ENCODE data around the gene CORO7.

CORO7 gene

DNA sequence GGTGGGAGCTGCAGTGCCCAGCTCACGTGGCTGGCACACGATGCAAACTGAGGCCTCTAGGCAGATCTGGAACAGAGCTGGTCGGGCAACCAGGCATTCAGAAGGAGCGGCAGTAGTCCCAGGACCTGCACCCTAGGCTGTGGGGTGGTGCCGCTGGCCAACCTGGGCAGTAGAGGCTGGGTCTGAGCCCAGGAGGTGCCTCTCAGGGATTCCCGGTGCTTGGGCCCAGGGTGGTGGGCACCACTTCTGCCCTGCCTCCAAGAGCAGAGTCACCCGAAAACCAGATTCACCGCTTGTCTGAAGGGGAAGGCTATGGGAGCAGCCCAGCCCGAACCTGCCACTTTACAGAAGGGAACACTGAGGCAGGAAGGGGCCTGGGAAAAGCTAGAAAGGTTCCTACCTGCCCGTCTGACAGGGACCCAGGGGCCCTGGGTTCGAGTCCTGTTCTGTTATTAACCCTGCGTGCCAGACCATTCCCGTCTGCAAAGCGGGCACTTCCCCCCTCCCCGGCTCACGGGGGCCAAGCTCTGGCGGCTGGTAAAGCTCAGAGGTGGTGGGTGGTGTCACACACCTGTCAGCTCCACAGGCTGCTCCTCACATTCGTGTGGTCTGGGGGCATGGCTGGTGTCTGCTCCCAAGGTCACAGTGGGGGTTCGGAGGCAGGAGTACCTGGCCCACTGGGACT, 83.6 kb downstream of the CORO7 start:
- DNase-seq = no peak

DNA sequence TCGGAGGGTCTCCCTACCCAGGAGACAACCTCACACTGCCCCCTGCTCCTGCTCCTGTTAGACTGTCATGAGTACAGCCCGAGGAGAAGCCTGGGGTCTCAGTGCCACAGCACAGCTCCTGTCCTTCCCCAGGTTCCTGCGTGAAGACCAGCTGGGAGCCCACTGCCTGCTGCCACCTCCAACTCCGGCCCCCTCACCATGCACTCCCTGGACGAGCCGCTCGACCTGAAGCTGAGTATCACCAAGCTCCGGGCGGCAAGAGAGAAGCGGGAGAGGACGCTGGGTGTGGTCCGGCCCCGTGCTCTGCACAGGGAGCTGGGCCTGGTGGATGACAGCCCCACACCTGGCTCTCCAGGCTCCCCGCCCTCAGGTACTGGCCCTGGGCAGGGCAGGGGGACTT, 84.3 kb downstream of the CORO7 start:
- DNase-seq = no peak

DNA sequence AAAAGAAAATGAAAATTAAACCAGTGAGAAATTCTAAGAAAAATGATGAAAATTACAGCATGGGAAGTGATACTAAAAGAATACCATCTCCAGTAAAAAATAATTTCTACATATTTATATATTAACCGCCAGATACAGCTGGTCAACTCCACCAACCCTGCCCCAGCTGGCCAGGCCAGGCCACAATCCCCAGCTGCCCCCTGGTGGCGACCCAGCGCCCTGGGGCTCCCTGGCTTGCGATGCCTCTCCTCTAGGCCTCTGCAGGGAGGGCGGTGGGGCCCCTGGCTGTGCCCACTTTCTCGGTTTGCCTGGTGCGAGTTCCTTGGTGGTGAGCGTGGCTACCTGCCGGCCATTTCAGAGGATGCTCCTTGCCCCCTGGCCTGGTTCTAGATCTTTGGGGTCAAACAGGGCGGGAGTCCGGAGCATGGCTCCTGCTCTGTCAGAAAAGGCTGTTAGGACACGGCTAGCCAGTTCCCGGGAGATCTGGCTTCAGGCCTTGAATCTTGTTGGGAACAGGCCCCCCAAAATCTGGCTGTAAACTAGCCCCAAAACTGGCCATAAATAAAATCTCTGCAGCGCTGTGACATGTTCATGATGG, 86.0 kb downstream of the CORO7 start:
- no peak for DNase-seq

DNA sequence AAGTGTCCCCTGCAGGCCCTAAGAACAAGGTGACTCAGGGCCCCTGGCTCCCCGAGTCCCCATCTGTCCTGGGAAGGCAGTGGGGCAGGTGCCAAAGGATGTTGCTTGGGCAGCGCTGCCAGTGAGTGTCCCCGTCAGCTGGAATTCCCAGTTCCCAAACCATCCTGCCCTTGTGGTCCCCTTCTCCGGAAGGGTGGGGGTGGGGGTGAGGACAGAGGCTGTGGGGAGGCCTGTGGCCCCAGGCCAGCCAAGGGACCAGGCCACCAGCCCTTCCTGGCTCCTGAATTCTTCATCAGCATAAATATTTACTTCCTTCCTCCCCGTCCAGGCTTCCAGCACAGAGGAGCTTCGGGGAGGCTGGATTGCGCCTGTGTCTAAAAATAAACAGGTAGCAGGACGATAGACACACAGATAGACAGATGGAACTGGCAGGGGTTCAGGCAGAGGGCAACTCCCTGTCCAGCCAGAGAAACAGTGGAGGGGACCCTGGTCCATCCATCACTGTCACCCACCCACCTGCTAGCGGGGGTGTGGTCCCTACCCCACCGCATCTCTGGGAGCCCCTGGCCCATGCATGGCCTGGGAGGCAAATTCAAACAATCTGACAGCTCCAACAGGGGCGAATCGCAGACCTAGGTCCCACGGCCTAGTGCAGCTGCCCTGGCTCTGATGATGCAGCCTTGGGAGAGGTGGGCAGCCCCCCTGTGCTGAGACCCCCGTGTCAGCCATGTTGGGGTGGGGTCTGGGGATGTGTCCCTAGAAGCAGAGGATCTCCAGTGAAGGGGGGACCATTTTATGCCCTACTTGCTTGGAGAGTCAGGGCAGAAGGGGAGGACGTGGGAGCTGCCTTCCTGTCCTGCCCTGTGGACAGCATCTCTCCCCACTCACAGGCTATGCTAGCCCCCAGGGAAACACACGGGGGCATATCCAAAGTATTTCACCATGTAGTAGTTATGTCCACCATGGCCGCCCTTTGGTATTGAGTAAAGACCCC, 87.3 kb downstream of the CORO7 start:
- no peak for DNase-seq

DNA sequence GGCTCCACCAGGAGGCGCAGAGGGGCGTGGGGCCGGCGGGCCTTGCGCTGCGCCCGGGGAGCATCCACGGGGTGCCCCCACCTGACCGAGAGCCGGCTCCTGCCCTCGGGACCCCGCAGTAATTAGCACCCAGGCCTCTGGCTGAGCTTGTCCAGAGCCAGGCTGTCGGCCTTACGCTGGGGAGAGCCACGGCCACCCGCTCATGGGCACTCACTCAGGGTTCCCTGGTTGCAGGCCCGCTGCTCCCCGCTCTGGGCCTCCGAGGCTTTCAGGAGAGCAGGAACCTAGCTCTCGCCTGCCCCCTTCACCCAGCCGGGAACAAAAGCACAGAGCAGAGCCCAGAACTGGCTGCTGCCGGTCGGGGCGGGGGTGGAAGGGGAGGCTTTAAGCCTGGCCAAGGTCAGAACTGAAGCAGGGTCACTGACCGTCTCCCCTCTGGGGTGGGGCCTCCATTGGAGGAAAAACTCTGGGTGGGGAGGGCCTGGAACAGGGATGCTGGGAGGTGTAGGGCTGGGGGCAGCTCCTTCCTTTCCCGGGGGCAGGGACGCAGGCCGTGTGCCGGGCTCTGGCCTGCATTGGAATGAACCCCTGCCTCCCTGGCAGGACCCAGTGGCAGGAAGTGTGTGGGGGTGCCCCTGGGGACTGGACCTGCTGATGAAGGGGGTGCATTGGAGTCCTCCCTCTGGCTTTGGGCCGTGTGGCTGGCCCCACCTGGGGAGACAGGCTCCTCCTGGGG, 88.2 kb downstream of the CORO7 start:
- peak; percentile 13 for DNase-seq

DNA sequence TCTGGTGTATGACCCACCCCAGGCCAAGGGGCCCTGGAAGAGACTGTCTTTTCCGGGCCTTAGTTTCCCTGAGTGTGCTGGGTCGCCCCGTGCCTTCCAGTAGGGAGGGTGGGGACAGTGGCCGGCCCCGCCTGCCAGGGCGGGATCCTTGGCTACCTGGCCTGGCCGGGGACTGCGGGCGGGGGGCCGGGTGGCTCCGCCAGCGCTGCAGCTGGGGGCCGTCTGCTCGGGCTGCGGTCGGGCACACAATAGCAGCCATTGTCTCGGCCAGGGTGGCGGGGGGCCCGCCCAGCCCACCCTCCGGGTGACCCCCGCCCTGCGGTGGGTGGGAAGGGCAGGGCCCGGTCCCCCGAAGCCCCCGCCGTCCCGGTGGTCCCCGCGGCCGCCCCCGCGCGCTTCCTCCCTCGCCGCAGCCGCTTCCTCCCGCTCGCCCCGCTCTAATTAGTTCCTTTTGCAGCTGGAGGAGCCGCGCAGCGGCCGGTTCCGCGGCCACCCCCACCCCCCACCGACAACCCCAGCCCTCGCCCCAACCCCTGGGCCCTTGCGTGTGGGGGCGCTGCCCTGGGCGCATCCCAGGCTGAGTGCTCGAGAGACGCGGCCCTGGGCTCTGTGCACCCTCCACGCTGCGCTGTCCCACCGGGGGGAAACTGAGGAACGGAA, 88.9 kb downstream of the CORO7 start:
- DNase-seq = no peak

DNA sequence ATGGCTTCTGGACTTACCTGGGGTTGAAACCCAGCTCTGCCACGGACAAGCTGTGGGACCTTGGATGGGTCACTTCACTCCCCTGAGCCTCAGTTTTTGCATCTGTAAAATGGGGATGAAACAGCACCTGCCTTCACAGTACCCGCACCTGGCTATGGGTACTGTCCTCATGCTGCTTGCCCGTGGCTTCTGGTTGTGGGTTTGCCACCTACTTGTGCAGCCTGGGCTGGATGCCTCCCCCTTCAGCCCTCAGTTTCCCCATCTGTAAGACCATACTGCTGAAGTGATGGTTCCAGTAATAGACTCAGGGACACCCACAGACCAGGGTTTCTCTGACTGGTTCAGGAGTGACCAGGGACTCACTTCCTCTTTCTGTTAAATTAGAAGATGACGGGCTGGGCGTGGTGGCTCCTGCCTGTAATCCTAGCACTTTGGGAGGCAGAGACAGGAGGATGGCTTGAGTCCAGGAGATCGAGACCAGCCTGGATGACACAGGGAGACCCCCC, 91.1 kb downstream of the CORO7 start:
- no peak for DNase-seq

DNA sequence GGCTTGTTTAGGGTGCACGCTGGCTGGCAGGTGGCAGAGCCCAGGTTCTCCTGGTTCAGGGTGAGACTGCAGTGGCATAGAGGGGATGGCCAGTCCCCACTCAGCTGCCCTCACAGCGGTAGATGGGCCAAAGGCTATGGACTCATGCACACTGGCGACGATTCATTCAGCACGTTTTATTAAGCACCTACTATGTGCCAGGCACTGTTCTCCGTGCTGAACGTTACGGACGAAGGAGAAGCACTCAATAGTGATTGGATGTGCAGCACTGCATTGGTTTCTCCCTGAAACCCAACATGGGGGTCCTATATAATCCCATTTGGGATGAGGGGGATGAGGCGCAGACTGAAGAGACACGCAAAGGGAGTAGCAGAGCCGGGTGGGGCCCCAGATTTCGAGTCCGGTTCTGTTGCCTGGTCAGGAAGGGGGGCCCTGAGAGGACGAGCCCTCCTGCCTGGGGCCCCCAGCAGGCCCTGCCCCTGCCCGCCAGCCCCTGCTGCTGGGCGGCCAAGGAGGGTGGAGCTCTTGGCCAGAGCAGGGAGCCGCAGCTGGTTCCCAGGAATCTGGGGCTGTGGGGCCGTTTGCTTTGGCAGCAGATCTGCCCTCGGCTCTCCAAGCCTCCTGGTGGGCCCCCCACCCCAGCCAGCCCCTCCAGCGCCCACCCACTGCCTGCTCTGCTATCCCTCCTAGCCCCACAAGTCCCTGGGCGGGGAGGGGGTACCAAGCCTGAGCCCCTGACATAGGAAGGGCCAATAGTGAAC, 91.7 kb downstream of the CORO7 start:
- no peak for DNase-seq

DNA sequence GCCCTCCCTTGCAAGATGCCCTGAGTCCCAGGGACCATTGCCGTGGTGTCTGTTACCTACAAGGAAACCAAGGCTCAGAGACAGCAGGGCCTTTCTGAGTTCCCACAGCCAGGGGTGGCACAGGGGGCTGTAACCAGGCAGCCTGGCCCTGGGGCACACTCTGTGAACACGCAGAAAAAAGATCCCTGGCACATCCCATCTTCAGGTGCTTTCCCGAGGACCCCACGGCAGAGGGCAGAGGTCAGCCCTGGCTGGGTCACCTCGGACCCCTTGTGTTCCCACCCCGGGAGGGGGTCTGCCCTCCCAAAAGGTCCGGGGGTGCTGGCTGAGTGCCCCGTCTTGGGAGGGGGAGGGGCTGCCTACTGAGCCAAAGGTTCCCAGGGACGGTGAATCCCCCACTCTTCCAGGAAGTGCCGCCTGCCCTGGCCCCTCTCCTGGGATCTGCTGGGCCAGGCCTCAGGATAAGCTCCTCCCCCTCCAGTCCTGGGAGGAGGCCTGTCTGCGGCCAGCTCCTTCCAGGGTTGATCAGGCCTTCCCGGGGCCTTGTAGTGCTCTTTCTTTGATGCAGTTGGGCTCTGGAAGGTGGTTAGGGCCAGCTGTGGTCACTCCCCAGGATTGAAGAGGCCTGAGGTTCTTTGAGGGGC, 92.4 kb downstream of the CORO7 start:
- no peak for DNase-seq

DNA sequence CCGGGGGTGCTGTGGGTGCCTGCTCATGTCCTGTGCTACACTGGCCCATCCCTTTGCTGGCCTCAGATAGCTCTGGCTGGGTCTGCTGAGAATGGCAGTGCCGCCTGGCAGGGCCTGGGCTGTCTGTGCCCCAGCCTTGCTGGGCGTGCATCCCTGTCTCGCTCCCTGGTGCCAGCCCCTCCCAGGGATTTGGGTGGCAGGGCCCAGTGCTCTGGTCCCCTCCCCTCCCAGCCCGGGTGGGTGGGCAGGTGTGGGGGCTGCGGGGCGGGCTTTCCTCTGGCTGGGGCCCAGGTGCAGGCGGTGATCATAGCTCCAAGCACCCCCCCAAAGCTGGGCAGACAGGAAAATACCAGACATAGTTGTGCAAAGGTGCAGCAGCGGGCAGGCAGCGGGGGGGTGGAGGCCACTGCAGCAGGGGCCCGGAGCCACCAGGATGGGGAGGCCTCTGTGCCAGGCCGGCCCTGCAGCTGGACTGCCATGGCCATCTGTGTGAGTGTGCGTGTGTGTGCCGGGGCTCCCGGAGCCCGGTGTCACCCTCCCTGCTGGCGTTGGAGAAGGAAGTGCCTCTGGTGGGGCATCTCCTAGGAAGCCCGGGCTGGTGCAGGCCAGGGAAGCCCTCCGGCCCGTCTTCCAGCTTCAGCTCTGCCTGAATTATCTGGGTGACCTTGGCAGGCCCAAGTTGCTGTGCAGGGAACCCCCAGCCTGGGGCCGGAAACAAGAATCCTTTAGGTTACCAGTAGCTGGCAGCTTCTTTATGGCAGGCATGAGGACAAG, 93.1 kb downstream of the CORO7 start:
- no peak for DNase-seq

DNA sequence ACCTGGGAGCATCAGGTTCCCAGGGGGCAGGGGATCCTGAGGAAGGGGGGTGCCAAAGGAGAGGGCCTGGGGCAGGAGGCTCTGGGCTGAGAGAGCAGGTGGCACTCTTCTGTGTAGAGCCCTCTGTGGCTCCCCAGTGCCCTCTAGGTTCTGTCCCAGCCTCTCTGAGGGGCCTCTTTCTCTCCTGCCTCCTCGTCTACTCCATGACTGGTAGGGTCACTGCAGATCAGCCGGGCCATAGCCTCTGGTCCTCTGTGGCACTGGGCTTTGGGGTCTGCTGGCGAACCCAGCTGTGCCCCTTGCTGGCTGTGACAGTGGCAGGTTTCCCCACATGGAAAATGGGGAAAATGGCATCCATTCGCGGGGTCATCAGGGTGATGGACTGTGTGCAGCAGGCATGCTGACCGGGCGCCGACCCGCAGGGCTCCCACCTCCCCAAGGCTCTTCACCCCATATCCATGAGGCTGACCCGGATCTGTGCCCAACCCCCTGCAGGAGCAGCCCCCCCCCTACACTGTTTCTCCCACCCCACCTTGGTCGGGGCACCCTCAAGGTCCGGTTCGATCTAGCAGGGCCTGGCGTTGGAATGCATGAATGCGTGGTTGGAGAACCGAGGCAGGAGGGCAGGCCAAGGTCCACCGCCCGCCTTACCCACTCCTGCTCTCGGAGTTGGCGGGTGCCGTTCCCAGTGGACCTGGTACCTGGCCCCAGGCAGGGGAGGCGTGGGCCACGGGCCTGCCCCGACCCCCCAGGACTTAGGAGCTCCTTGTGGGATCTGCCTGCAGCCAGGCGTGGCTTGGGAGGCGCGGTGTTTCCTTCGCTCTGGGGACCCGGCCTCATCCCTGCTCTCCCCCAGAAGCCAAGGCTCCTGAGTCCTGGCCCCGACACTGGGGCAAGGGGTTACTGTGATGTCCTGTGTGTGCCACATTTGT, 94.0 kb downstream of the CORO7 start:
- DNase-seq = no peak

DNA sequence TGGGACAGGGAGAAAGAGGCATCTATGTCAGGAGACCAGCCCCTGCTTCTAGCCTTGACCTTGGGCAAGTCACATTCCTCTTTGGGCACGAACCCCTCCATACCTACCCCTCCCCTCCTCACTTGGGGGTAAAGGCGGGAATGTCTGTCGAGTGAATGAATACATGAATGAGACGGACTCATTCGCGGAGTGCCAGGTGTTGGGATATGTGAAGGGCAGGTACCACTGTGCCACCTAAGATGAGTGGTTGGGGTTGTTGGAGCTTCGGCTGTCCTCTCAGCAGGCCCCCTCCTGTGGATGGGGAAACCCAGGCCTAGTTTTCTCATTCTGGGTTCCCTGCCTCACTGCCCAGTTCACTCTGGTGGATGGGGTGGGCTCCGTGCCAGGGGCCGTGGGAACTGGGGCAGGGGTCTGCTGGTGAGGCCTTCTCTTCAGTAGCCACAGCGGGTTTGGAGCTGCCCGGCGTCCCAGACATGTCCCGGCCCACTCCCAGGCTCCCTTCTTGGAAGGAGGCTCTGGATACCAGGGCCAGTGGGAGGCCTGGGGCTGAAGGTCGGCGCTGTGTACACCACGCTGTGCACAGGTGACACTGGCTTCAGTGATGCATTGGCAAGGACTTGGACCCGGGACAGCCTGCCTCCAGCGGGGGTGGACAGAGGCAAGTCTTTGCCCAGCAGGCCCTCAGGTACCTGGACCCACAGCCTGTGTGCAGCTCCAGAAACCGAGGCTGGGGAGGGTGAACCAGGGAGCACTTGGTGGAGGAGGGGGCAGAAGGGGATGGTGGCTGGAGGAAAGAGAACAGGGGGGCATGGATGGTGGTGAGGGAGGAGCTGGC, 94.9 kb downstream of the CORO7 start:
- no peak for DNase-seq

DNA sequence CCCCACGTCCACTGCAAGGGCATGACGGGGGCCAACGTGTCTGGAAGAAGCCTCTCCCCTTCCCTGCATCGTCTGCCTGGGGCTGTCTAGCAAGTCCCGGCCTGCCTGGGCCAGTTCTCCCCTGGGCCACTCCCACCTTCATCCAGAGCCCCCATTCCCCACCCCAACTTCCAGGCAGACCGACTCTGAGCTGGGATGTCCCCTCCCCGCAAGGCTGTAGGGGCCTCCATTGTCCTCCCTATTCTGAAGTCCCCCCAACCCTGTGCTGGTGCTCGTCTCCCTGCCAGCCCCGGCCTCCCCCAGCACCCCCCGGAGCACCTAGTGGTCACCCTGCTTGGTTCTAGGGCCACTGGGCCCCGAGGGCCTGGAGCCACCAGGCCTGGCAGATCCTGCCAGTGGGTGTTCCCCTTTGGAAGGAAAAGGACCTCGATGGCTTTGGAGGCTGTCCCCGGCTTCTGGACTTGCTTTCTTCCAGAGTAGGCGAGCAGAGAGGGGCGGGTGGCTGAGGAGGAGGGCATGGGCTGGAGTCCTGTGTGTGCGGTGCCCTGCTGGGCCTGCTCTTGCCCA, 95.7 kb downstream of the CORO7 start:
- no peak for DNase-seq

DNA sequence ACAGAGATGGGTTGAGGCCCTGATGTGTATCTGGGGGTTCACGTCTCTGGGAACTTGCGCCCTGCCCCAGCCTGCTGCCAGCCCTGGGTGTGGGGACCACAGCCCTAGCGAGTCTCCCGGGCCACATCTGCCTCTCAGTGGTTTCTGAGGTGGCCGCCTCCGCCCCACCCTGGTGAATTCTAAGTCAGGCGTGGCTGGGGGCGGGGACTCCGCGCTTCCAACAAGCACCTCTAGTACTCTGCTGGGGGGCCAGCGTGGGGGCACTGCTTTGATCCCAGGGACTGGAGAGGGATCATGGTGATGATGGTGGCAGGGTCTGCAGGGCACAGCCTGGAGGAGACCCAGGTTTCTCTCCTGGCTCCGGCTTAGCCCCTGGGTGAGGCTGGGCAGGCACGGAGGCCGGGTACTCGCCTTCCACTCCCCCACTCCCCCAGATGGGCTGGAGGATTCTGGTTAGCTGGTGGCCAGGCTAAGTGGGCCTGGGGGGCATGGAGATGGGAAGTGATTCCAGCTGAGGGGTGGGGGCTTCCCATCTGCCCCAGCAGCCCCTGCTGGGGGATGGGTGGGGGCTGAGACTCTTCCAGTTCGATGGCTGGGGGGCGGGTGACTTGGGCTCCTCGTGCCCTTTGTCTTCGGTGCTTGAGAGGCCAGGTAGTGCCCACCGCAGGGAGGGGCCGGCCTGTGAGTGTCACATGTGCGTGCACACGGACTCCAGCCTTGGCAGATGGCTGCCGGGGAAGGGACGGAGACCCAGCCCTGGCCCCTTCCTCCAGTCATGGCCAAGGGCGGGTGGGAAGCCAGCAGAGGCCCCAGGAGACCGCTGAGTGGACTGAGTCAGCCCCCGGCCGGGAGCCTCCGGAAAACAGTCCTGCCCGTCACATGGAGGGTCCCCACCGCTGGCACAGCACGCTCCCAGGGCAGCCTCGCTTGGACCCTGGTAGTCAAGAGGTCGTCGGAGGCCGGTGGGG, 96.7 kb downstream of the CORO7 start:
- no peak for DNase-seq

DNA sequence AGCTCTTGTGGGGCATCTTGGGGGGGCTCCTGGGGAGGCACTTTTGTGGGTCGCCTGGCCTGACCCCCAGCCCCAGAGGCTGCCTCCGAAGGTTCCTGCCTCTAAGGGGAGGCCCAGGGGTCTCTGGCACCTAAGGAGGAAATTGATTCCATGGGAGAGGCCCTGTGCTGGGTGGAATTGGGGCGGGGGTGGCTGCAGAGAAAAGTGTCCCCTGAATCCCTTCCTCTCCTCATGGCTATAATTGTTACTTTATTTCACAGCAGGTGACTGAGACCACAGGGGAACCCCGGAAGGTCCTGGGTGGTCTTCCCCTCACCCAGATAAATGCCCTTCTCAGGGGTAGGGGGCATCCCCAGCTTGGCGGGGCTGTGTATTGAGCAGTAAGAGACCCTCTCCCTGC, 97.4 kb downstream of the CORO7 start:
- DNase-seq = no peak

DNA sequence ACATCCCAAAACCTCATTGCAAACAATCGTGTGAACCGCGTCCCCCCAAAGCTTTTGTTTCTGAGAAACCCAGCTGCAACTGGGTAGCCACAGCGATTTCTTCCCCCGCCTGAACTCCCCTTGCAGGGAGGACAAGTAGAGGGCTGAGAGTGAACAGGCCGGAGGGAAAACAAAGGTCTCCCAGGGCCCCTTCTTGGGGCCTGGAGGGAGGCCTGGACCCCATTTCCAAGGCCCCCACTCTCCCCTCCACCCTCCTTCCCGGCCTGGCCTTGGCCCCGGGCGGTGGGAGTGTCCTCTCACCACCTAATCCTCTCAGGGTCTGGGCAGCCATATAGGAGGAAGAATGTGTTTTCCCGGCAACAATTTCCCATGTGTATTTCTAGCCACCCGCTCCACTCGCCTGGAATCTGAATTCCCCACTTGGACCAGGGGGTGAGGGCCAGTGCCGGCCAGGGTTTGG, 97.9 kb downstream of the CORO7 start:
- no peak for DNase-seq
